Esophagus muscularis mucosa (tissue), 4 donors: Measurements from ENCODE around the gene ARL13B. TPM values are rescaled to one million over a fixed set of nuclear protein-coding genes. Genes with fewer than 3 reads are reported as not detected.

Experiments
- DNase-seq: peaks from one replicate; pipeline ENCODE4 v3.0.0-alpha.2; 2017; ENCODE audit errors: extremely low spot score
- H3K27ac ChIP-seq, 4 donors: fragments of 200-600 bp; sonication (generic); replicated peaks in 1 of 4; 1 replicate in 3 of 4; 2 replicates in 1 of 4; pipeline ENCODE4 v1.5.1; 2016 to 2019; ENCODE audit warnings: mild to moderate bottlenecking in 1 of 4
- H3K27me3 ChIP-seq, 4 donors: fragments of 200-600 bp; sonication (generic); one replicate each; pipeline versions ENCODE4 v1.5.1 to v1.6.0; 2016 to 2019
- H3K36me3 ChIP-seq, 4 donors: fragments of 200-600 bp; sonication (generic); one replicate each; pipeline ENCODE4 v1.5.1; 2016 to 2019
- H3K4me1 ChIP-seq, 4 donors: fragments of 200-600 bp; sonication (generic); one replicate each; pipeline ENCODE4 v1.5.1; 2016 to 2019
- H3K4me3 ChIP-seq, 4 donors: fragments of 200-600 bp; sonication (generic); 1 replicate in 2 of 4; 2 replicates in 2 of 4; pipeline ENCODE4 v1.5.1; 2016 to 2019; ENCODE audit warnings: mild to moderate bottlenecking in 4 of 4, moderate library complexity in 1 of 4
- H3K9me3 ChIP-seq, 4 donors: fragments of 200-600 bp; sonication (generic); 1 replicate in 3 of 4; 2 replicates in 1 of 4; pipeline ENCODE4 v1.5.1; 2016 to 2019
- EP300 ChIP-seq: sonication (generic); formaldehyde crosslinking; IDR thresholded peaks from one replicate; pipeline ENCODE4 v1.6.1; 2017; ENCODE audit warnings: antibody characterized with exemption
- POLR2A ChIP-seq: fragments of 450-650 bp; IDR thresholded peaks from one replicate; pipeline ENCODE4 v1.6.1; 2017; ENCODE audit warnings: antibody characterized with exemption, moderate library complexity, mild to moderate bottlenecking, low read depth
- POLR2AphosphoS5 ChIP-seq, 2 donors: sonication (generic); formaldehyde crosslinking; IDR thresholded peaks; one replicate each; pipeline ENCODE4 v1.6.1; 2017; ENCODE audit warnings: antibody characterized with exemption in 2 of 2
- WGBS: methylation state at CpG from one replicate; pipeline ENCODE4 v1.1.5; 2018; 5-methylcytosine and 5-hydroxymethylcytosine counted together
- intact Hi-C: fragments of 100-400 bp; cut with DNase I; formaldehyde crosslinking; loops from one replicate; pipeline ENCODE4 v1.15.1; 2023
- total RNA-seq, 4 donors: library from RNA; depleted of rRNA; stranded (reverse); fragments of >200 nt; gene quantifications; one replicate each; pipeline versions ENCODE4 v1.1.0 to v1.2.1, GENCODE V29; 2016
- TF ChIP-seq, protein P1 (sequence below), 3 experiments: fragments of 200-600 bp in 2 of 3; fragments of 450-650 bp in 1 of 3; sonication (generic) in 2 of 3; IDR thresholded peaks; one replicate each; pipeline ENCODE4 v1.5.1; 2017 to 2019; ENCODE audit warnings: antibody characterized with exemption in 3 of 3, mild to moderate bottlenecking in 2 of 3, moderate library complexity in 1 of 3

Gene ARL13B
- total RNA-seq, 4 donors from 2014 or later, result 11.8 to 17.0 (median 14.6) TPM

DNA sequence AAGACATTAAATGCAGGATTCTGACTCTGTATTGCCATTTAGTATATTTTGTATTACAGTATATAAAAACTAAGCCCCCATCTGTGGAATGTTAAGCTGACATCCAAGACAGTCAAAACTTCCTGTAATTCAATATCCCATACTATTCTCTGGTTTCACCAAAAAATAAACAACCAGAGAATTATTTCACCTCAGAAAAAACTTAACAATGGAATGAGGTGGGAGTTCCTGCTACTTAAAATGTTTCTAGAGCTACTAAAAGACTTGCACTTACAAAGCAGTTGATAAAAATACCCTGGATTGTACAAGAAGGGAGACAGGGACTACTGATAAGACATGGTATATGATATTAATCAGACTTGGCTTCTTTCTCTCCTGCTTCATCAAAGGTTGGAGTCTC lies 8.3 kb downstream of the ARL13B start:
- intact Hi-C loops, result no loop called here

DNA sequence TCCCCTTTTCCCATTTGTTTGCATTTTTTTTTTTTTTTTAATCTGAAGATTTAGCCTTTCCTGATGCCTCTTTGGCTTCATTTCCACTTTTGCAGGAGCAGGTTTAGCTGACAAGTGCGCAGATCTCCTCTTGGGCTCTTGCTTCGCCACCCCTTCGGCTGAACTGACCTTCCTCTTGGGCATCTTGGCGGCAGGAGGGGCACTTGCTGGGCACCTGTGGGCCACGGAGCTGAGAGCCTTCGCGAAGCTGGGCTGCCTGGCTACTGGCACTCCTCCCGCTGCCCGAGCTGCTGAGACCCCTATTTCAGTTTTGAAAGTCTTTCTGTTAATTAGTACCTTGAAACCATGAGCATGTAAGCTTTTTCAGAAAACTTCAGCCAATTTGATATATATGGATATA lies 8.8 kb downstream of the ARL13B start:
- DNase-seq, result no peak
- peaks cover 0 to 7% (median 2%) of the 10 kb centered on the region in 4 donors for H3K4me1 ChIP-seq
- H3K27ac ChIP-seq, result no peak overlapping the region
- TF ChIP-seq POLR2A (no peak), EP300 (no peak), POLR2AphosphoS5 (IDR thresholded peaks at IDR 0.05) (no peak)
- TF ChIP-seq, protein P1, sequence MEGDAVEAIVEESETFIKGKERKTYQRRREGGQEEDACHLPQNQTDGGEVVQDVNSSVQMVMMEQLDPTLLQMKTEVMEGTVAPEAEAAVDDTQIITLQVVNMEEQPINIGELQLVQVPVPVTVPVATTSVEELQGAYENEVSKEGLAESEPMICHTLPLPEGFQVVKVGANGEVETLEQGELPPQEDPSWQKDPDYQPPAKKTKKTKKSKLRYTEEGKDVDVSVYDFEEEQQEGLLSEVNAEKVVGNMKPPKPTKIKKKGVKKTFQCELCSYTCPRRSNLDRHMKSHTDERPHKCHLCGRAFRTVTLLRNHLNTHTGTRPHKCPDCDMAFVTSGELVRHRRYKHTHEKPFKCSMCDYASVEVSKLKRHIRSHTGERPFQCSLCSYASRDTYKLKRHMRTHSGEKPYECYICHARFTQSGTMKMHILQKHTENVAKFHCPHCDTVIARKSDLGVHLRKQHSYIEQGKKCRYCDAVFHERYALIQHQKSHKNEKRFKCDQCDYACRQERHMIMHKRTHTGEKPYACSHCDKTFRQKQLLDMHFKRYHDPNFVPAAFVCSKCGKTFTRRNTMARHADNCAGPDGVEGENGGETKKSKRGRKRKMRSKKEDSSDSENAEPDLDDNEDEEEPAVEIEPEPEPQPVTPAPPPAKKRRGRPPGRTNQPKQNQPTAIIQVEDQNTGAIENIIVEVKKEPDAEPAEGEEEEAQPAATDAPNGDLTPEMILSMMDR (IDR thresholded peaks at IDR 0.05), result no peak
- 100% methylated on average over 8 of the region's 9 CpGs for WGBS
- intact Hi-C loops, result no loop called here
- no peaks in the 10 kb centered on the region for H3K9me3 ChIP-seq
- H3K36me3 ChIP-seq, result no peaks in the 10 kb centered on the region
- H3K27me3 ChIP-seq, result no peaks in the 10 kb centered on the region
- H3K4me3 ChIP-seq, result no peak overlapping the region

More for the DNA sequence above, 8.3 kb downstream of the ARL13B start:
- no peak for DNase-seq
- H3K4me1 ChIP-seq, result peaks cover 0 to 7% (median 2%) of the 10 kb centered on the region in 4 donors
- no peaks in the 10 kb centered on the region for H3K9me3 ChIP-seq
- TF ChIP-seq POLR2AphosphoS5 (IDR thresholded peaks at IDR 0.05) (no peak), POLR2A (no peak), EP300 (no peak)
- TF ChIP-seq, protein P1 (IDR thresholded peaks at IDR 0.05), result no peak
- no peak overlapping the region for H3K27ac ChIP-seq
- H3K4me3 ChIP-seq, result no peak overlapping the region
- no peaks in the 10 kb centered on the region for H3K36me3 ChIP-seq
- H3K27me3 ChIP-seq, result no peaks in the 10 kb centered on the region

DNA sequence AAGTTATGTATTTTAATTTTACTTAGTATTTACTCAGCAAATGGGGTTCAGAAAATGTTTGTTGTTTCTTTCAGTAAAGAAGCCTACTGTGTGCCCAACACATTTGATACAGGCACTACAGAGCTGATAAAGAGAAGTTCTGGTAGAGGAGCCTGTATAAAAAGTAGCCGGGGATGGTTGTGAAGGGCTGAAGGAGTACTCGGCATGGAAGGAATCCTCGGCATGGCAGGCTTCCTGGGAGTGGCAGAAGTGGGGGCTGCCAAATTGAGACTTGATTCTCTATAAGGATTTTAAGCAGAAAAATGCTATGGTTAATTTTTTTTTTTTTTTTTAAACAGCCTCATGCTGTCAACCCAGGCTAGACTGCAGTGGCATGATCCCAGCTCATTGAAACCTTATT lies 9.3 kb downstream of the ARL13B start:
- Histone ChIP-seq H3K27ac (no peak overlapping the region), H3K4me3 (no peak overlapping the region), H3K27me3 (no peaks in the 10 kb centered on the region), H3K36me3 (no peaks in the 10 kb centered on the region), H3K4me1 (peaks cover 0 to 7% (median 2%) of the 10 kb centered on the region in 4 donors), H3K9me3 (no peaks in the 10 kb centered on the region)
- TF ChIP-seq, protein P1 (IDR thresholded peaks at IDR 0.05), result no peak
- TF ChIP-seq POLR2AphosphoS5 (IDR thresholded peaks at IDR 0.05) (no peak), POLR2A (no peak), EP300 (no peak)
- intact Hi-C loops, result no loop called here
- WGBS, result 86% methylated on average over 3 of the region's 3 CpGs
- DNase-seq, result no peak

DNA sequence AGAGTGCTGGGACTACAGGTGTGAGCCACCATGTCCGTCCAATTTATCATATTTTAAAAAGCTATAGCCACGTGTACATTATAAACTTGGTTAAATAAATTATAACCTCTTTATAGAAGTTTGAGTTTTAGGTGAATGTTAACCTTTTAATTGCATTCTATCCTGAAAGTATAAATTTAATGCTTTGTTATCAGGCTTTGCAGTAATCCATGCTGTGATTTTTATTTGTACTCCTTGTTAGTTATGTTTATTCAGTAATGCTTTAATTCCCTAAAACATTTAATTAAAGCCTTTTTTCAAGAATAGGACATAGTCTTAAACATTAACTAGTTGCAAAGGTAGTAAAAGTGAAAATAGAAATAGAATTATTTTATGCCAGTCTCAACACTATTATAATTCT lies 11.7 kb downstream of the ARL13B start:
- no peak for TF ChIP-seq EP300
- no peak for TF ChIP-seq POLR2AphosphoS5 (IDR thresholded peaks at IDR 0.05)
- TF ChIP-seq POLR2A, result no peak
- TF ChIP-seq, protein P1 (IDR thresholded peaks at IDR 0.05), result no peak
- H3K27ac ChIP-seq, result no peak overlapping the region
- DNase-seq, result no peak
- no peak overlapping the region for H3K4me3 ChIP-seq
- WGBS, result 84% methylated on average over 2 of the region's 2 CpGs
- no peaks in the 10 kb centered on the region for H3K27me3 ChIP-seq
- intact Hi-C loops, result no loop called here
- H3K4me1 ChIP-seq, result peaks cover 0 to 7% (median 2%) of the 10 kb centered on the region in 4 donors
- peaks cover 0 to 3% (median under 1%) of the 10 kb centered on the region in 4 donors for H3K36me3 ChIP-seq
- H3K9me3 ChIP-seq, result no peaks in the 10 kb centered on the region

DNA sequence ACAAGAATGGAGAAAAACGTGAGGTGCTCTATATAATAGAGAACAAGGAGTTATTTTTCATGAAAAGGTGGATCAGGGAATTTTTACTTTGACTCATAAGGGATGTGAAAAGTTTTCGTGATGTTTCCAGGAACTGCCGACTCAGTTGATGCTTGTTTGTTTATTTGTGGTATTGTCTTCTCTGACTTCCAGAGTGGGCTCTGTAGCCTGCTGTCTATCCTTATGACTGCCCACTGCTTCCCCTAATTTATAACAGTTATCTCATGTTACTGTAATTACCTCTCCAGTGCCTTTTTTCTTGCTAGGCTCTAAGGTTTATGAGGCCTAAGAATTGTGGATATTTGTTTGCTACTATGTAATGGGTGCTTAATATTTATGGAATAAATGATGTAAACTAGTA lies 12.3 kb downstream of the ARL13B start:
- H3K4me1 ChIP-seq, result peaks cover 0 to 7% (median 2%) of the 10 kb centered on the region in 4 donors
- intact Hi-C loops, result no loop called here
- TF ChIP-seq, protein P1 (IDR thresholded peaks at IDR 0.05), result no peak
- TF ChIP-seq EP300 (no peak), POLR2AphosphoS5 (IDR thresholded peaks at IDR 0.05) (no peak)
- H3K4me3 ChIP-seq, result no peak overlapping the region
- WGBS, result 84% methylated on average over 3 of the region's 3 CpGs
- peaks cover 0 to 7% (median 4%) of the 10 kb centered on the region in 4 donors for H3K36me3 ChIP-seq
- H3K9me3 ChIP-seq, result no peaks in the 10 kb centered on the region
- H3K27ac ChIP-seq, result no peak overlapping the region
- no peaks in the 10 kb centered on the region for H3K27me3 ChIP-seq
- no peak for DNase-seq
